HG02678 (cell line): ENCODE measurements around the gene WDR48.
"Not testable (repeated sequence)": the region's sequence is repeated elsewhere in the genome, so short reads cannot be mapped to it uniquely, and the experiment has no call there.

Experiments
- ATAC-seq: cut with Tn5 transposase; IDR thresholded peaks from one replicate; pipeline ENCODE4 v1.9.1; 2021; ENCODE audit warnings: mild to moderate bottlenecking, moderate library complexity; ENCODE audit not compliant: unreplicated experiment

Gene WDR48

DNA sequence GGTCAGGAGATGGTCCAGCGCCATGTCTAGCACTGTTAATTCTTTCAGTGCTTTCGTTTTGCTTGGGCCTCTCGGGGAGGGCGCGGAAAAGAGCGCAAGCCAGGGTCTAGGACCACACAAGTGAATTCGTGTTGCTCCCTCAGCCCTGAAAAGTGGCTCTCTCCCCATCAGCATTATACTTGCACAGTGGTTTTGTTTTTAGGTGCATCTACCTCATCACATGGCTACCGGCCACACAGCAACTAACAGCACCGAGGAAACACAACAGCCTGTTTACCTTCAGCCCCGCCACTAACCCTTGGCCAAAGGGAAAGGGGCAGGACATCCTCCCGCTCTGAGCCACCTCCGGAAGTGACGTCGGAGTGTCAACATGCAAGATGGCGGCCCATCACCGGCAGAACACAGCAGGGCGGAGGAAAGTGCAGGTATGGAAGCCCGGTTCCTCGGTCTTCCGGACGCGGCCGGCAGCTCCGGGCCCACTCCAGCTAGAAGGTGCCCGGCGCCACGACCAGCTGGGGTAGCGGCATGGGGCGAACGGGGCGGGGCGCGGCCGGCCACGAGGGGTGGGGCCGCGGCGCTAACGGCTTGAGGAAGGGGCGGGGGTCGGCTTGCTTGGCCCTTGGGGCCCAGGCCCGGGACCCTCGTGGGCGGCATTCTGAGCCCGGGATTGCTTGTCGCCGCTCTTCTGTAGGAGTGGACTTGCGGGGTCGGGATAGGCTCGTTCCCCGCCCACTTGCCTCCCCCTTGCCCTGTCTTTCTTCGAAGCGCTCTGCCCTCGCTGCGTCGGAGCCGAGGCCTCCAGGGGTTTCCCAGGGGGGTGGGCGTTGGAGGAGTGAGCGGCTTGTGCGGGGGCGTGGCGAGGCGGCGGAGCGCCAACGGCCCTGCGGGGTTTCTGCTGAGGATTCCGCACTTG is at the start of gene WDR48, which contains the start of gene SCN11A:
TSS of gene WDR48 (plus strand) at position 368 of the 913 bp plus-strand sequence. CDS start at position 378, 10 bp downstream.
TSS of gene SCN11A (minus strand) at position 296 of the 913 bp plus-strand sequence. CDS start 101,582 bp downstream, outside the sequence.
- peak; percentile 100 for ATAC-seq

GRCh38 chr3:39005295-39005694 is 46.5 kb upstream of the WDR48 start:
- no peak for ATAC-seq

DNA sequence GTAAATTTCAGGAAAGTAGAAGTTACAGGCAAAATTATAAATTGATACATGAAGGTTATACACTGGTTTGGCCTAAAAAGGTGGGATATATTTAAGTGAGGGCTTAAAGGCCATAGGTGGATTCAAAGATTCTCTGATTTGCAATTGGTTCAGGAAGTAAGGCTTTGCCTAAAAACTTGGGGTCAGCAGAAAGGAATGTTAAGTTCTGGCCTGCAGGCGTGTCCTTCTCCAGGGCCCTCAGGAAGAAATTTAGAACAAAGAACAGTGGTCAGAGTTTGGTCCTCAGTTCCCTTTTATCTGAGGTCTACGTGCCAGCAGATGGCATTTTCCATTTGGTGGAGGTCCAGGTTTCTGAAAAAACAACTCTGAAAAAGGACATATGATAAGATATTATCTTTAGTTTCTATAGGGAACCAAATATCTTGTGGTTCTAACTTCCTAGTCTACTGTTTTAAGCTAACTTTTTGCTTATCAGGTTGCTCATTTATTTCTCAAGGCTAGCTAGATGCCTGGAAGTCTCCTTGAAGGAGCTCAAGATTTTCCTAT is 40.6 kb upstream of the WDR48 start:
- no peak for ATAC-seq

- no peak for ATAC-seq
These were observed 38.5 kb upstream of the WDR48 start for GRCh38 chr3:39013289-39013688.

DNA sequence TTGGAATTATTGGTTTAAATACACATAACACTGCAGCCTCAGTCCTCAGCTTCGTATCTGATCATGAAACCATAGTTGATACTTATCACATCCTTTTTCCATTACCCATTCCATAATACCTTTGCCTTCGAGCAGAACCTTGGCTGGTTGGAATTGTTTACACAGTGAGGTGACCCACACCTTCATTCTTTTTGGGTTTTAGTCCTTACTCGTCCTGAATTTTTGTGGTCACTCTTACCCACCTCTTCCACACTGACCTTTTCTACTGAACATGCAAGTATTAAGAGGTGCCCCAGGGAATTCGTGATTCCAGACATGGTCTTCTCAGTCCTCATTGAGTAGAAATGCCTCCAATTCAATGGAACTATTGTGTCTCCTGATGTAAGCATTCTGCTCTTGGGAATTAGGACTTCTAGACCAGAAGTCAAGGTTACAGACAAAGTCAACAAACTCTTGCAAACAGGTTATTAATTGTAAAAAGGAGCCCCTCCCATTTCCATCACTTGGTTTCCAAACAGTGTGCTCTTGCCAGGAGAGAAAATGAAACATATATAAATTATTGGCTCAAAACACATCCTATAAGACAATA is 37.8 kb upstream of the WDR48 start:
- ATAC-seq, result no peak

GRCh38 chr3:39015418-39015817 is 36.4 kb upstream of the WDR48 start:
- ATAC-seq, result no peak

DNA sequence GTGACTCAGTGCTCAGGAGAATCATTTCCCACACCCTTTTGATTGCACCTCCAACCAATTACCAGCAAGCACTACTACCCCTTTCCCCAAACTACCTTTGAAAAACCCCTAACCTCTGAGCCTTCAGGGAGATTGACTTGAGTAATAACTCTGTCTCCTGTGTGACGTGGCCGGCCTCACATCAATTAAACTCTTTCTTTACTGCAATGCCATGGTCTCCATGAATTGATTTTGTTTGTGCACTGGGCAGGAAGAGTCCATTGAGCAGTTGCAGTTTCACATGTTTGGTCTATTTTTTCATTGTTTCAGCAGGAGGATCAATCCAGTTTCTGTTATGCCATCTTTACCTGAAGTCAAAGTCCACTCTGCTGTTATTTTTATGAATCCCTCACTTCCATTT is 32.5 kb upstream of the WDR48 start:
- no peak for ATAC-seq

- peak; percentile 65 for ATAC-seq
These were observed 30.8 kb upstream of the WDR48 start for GRCh38 chr3:39021029-39021428.

- ATAC-seq, result no peak
These were observed 30.1 kb upstream of the WDR48 start for GRCh38 chr3:39021465-39022285.

- ATAC-seq, result no peak
These were observed 29.6 kb upstream of the WDR48 start for GRCh38 chr3:39022286-39022630.

- ATAC-seq, result no peak
These were observed 27.3 kb upstream of the WDR48 start for GRCh38 chr3:39024497-39024896.

- ATAC-seq, result no peak
These were observed 26.4 kb upstream of the WDR48 start for GRCh38 chr3:39025222-39025970.

DNA sequence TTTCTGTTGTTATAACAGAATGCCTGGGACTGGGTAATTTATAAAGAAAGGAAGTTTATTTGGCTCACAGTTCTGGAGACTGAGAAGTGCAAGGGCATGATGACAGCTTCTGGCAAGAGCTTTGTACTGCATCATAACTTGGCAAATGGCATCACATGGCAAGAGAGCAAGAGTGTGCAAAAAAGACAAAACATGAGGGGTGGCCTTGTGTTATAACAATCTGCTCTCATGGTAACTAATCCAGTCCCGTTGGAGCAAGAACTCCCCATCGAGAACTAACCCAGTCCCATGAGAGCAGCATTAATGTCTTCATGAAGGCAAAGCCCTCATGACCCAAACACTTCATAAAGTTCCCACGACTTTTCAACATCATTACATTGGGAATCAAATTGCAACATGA is 23.3 kb upstream of the WDR48 start:
- no peak for ATAC-seq

GRCh38 chr3:39029556-39029955 is 22.3 kb upstream of the WDR48 start:
- no peak for ATAC-seq

GRCh38 chr3:39038165-39038564 is 13.7 kb upstream of the WDR48 start:
- ATAC-seq, result no peak

DNA sequence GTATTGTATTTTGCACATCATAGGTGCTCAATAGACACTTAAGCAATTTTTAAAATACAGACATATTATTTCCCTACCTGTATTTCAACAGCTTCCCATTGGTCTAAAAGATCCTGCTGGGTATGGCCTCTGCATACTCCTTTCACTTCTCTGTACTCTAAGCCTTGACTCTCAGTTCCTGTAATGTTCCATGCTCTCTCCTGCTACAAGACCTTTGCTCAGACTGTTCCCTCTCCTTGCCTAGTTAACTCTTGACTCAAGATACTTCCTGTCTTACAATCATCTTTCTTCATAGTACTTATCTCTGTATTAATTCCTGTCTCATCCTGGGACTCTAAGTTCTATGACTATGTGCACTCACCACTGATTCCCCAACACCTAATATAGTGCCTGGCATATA is 1.8 kb upstream of the WDR48 start:
- no peak for ATAC-seq

DNA sequence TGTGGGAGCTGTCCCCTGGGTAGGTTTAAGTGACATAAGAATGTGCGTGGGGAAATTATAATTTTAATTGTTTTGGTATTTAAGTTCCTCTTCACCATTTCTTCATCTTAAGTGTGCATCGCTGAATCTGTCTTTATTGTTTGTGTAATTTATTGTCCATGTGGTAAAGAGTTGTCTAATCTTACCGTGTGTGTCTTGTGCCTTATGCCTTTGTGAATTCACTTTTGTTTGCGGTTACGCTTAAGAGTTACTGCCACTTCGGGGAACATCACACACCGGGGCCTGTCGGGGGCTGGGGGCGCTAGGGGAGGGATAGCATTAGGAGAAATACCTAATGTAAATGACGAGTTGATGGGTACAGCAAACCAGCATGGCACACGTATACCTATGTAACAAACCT is 767 bp downstream of the WDR48 start:
- ATAC-seq, result no peak

DNA sequence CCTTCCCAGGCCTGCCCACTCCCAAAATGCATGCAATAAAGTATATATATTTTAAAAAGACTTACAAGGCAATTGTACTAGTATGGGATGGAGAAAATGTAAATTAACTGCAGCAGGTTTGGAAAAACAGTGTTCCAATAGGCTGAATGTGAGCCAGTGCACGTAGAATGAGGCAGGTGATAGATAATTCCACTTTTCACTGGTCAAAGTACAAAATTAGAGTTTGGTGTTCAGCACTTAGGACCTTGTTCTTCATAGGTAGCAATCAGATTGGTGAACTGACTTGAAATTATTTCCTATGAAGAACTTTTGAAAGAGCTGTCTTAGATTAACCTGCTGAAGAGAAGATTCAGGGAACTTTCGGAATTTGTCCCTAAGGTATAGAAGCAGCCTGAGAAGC is 1.9 kb downstream of the WDR48 start:
- no peak for ATAC-seq

GRCh38 chr3:39056151-39056550 is 4.3 kb downstream of the WDR48 start:
- no peak for ATAC-seq

DNA sequence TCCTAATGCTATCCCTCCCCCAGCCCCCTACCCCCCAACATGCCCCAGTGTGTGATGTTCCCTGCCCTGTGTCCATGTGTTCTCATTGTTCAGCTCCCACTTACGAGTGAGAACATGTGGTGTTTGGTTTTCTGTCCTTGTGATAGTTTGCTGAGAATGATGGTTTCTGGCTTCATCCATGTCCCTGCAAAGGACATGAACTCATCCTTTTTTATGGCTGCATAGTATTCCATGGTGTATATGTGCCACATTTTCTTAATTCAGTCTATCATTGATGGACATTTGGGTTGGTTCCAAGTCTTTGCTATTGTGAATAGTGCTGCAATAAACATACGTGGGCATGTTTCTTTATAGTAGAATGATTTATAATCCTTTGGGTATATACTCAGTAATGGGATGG is 9.4 kb downstream of the WDR48 start:
- not testable (repeated sequence) for ATAC-seq
